HG03565 (cell line): Measurements from ENCODE around the gene TPM4.
A peak's percentile ranks its signal among the peaks of the same experiment; 100 is the strongest.
"Not testable (repeated sequence)": the region's sequence is repeated elsewhere in the genome, so short reads cannot be mapped to it uniquely, and the experiment has no call there.

Source experiments
- ATAC-seq: cut with Tn5 transposase; IDR thresholded peaks from one replicate; pipeline ENCODE4 v1.9.1; 2021; ENCODE audit warnings: mild to moderate bottlenecking, moderate library complexity; ENCODE audit not compliant: unreplicated experiment

Gene TPM4

GRCh38 chr19:16095071-16095571 is 18.8 kb downstream of the TPM4 start:
- ATAC-seq, result no peak

GRCh38 chr19:16096280-16096855 is 20.1 kb downstream of the TPM4 start:
- ATAC-seq, result no peak

GRCh38 chr19:16098416-16098768 is 22.1 kb downstream of the TPM4 start:
- no peak for ATAC-seq

- no peak for ATAC-seq
Measured at GRCh38 chr19:16098821-16099220, 22.5 kb downstream of the TPM4 start.

GRCh38 chr19:16099314-16099965 is 23.1 kb downstream of the TPM4 start:
- ATAC-seq, result not testable (repeated sequence)

- ATAC-seq, result no peak
Measured at GRCh38 chr19:16100524-16100923, 24.2 kb downstream of the TPM4 start.

GRCh38 chr19:16104722-16105121 is 28.4 kb downstream of the TPM4 start:
- no peak for ATAC-seq

- no peak for ATAC-seq
Measured at GRCh38 chr19:16106121-16106520, 29.8 kb downstream of the TPM4 start.

GRCh38 chr19:16111160-16111908 is 35.0 kb downstream of the TPM4 start, which contains the start of gene RAB8A:
Gene RAB8A (plus strand): TSS chr19:16111889. CDS start chr19:16111902, 13 bp downstream.
- peak; percentile 83 for ATAC-seq

- ATAC-seq, result no peak
Measured at GRCh38 chr19:16111909-16112752, 35.8 kb downstream of the TPM4 start.

GRCh38 chr19:16112778-16113177 is 36.5 kb downstream of the TPM4 start:
- ATAC-seq, result no peak

- ATAC-seq, result no peak
Measured at GRCh38 chr19:16113727-16114126, 37.4 kb downstream of the TPM4 start.

GRCh38 chr19:16115301-16116039 is 39.2 kb downstream of the TPM4 start:
- ATAC-seq, result no peak

- ATAC-seq, result no peak
Measured at GRCh38 chr19:16116067-16116466, 39.8 kb downstream of the TPM4 start.

GRCh38 chr19:16117594-16118033 is 41.3 kb downstream of the TPM4 start:
- ATAC-seq, result no peak

- ATAC-seq, result peak; percentile 69
Measured at GRCh38 chr19:16118489-16119033, 42.3 kb downstream of the TPM4 start.

- ATAC-seq, result not testable (repeated sequence)
Measured at GRCh38 chr19:16119075-16119857, 43.0 kb downstream of the TPM4 start.

GRCh38 chr19:16121141-16121540 is 44.8 kb downstream of the TPM4 start:
- no peak for ATAC-seq

GRCh38 chr19:16121967-16122366 is 45.7 kb downstream of the TPM4 start:
- no peak for ATAC-seq
